ENCODE measurements around the gene RIMBP2. TPM values are rescaled to one million over a fixed set of nuclear protein-coding genes. Genes with fewer than 3 reads are reported as not detected.

RIMBP2 gene
- total RNA-seq, 1 donor from 2014 or later: 0.99 TPM

DNA sequence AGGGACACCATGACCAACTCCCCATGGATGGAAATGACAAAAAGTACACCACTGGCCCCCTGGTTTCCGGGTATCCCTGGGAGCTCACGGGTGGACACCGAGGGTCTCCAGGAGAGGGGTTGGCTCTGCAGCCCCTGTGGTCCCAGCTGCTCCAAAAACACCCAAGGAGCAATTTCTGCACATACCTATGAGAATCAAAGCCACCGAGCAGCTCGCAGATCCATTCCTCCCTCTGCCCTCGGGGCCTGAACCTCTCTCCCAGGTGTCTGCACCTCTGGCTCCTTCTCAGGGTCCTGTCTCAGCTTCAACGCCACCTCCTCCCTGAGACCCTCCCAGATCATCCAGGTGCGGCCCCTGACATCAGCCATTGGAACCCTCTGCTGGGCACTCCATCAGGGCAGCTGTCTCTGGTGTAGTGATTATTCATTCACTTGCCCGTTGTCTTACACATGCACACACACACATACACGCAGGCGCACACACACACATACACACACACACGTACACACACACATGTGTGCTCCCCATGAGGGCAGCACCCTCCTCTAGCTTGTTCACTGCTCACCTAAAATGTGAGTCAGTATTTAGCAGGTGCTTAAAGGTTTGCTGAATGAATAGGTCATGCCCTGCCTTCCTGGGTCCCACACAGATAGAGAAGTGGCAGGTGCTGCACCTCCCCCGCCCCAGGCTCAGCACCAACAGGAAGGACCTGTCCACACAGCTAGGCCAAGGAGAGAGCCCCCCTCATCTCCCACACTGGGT lies 5.9 kb downstream of the RIMBP2 start:
- no peak overlapping the region for H3K4me2 ChIP-seq
- Mint-ChIP-seq H3K9me3 (no peaks in the 10 kb centered on the region), H3K4me3 (no peak overlapping the region), H3K27ac (no peak overlapping the region), H3K4me1 (peaks cover 39% of the 10 kb centered on the region), H3K27me3 (ENCODE audit: insufficient read depth, low read depth) (peaks cover 26% of the 10 kb centered on the region), H3K36me3 (no peaks in the 10 kb centered on the region)
- H2AFZ ChIP-seq (replicated peaks): no peak overlapping the region
- no peak overlapping the region for H3K9ac ChIP-seq
- no peak overlapping the region for H3K4me3 ChIP-seq
- no peaks in the 10 kb centered on the region for H3K79me2 ChIP-seq (ENCODE audit: low read depth)
- peaks cover 43% of the 10 kb centered on the region for H3K27me3 ChIP-seq
- DNase-seq (ENCODE audit: low spot score): no peak
- no peaks in the 10 kb centered on the region for H3K9me3 ChIP-seq (ENCODE audit: low read depth)
- H3K27ac ChIP-seq: no peak overlapping the region
- H3K4me1 ChIP-seq: peaks cover 26% of the 10 kb centered on the region
- no peaks in the 10 kb centered on the region for H3F3A ChIP-seq (ENCODE audit: low read depth)
- H3K36me3 ChIP-seq: no peaks in the 10 kb centered on the region
- no peak for TF ChIP-seq EZH2phosphoT487 (IDR thresholded peaks at IDR 0.05)
- TF ChIP-seq EZH2 (IDR thresholded peaks at IDR 0.05): no peak
- TF ChIP-seq, protein P1, sequence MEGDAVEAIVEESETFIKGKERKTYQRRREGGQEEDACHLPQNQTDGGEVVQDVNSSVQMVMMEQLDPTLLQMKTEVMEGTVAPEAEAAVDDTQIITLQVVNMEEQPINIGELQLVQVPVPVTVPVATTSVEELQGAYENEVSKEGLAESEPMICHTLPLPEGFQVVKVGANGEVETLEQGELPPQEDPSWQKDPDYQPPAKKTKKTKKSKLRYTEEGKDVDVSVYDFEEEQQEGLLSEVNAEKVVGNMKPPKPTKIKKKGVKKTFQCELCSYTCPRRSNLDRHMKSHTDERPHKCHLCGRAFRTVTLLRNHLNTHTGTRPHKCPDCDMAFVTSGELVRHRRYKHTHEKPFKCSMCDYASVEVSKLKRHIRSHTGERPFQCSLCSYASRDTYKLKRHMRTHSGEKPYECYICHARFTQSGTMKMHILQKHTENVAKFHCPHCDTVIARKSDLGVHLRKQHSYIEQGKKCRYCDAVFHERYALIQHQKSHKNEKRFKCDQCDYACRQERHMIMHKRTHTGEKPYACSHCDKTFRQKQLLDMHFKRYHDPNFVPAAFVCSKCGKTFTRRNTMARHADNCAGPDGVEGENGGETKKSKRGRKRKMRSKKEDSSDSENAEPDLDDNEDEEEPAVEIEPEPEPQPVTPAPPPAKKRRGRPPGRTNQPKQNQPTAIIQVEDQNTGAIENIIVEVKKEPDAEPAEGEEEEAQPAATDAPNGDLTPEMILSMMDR (IDR thresholded peaks at IDR 0.05): no peak
- peaks cover 5% of the 10 kb centered on the region for H4K20me1 ChIP-seq (ENCODE audit: low read depth)

- Mint-ChIP-seq H3K4me1 (peaks cover 43% of the 10 kb centered on the region), H3K27ac (no peak overlapping the region), H3K4me3 (no peak overlapping the region), H3K27me3 (ENCODE audit: insufficient read depth, low read depth) (peaks cover 23% of the 10 kb centered on the region), H3K9me3 (no peaks in the 10 kb centered on the region), H3K36me3 (no peaks in the 10 kb centered on the region)
- Histone ChIP-seq H3K4me3 (no peak overlapping the region), H3K9me3 (ENCODE audit: low read depth) (no peaks in the 10 kb centered on the region), H3K4me1 (peaks cover 18% of the 10 kb centered on the region), H3K9ac (no peak overlapping the region), H4K20me1 (ENCODE audit: low read depth) (peaks cover 2% of the 10 kb centered on the region), H3K27me3 (peaks cover 35% of the 10 kb centered on the region), H3K4me2 (no peak overlapping the region), H3K36me3 (no peaks in the 10 kb centered on the region), H3K27ac (no peak overlapping the region), H3K79me2 (ENCODE audit: low read depth) (no peaks in the 10 kb centered on the region), H2AFZ (replicated peaks) (no peak overlapping the region), H3F3A (ENCODE audit: low read depth) (no peaks in the 10 kb centered on the region)
- DNase-seq (ENCODE audit: low spot score): no peak
- TF ChIP-seq, protein P1 (IDR thresholded peaks at IDR 0.05): no peak
- TF ChIP-seq EZH2phosphoT487 (IDR thresholded peaks at IDR 0.05): no peak
- no peak for TF ChIP-seq EZH2 (IDR thresholded peaks at IDR 0.05)
Measured at GRCh38 chr12:130709151-130709970, 6.7 kb downstream of the RIMBP2 start.

- no peaks in the 10 kb centered on the region for H4K20me1 ChIP-seq (ENCODE audit: low read depth)
- no peak overlapping the region for H3K4me3 ChIP-seq
- no peak overlapping the region for H3K27ac Mint-ChIP-seq
- H3K27me3 Mint-ChIP-seq (ENCODE audit: insufficient read depth, low read depth): peaks cover 21% of the 10 kb centered on the region
- H3K27ac ChIP-seq: no peak overlapping the region
- H3K4me3 Mint-ChIP-seq: no peak overlapping the region
- no peak overlapping the region for H2AFZ ChIP-seq (replicated peaks)
- H3K79me2 ChIP-seq (ENCODE audit: low read depth): no peaks in the 10 kb centered on the region
- peaks cover 42% of the 10 kb centered on the region for H3K4me1 Mint-ChIP-seq
- DNase-seq (ENCODE audit: low spot score): no peak
- no peak overlapping the region for H3K9ac ChIP-seq
- no peaks in the 10 kb centered on the region for H3F3A ChIP-seq (ENCODE audit: low read depth)
- no peaks in the 10 kb centered on the region for H3K36me3 Mint-ChIP-seq
- H3K4me1 ChIP-seq: peaks cover 14% of the 10 kb centered on the region
- H3K9me3 ChIP-seq (ENCODE audit: low read depth): no peaks in the 10 kb centered on the region
- no peaks in the 10 kb centered on the region for H3K36me3 ChIP-seq
- peaks cover 28% of the 10 kb centered on the region for H3K27me3 ChIP-seq
- H3K4me2 ChIP-seq: no peak overlapping the region
- H3K9me3 Mint-ChIP-seq: no peaks in the 10 kb centered on the region
- TF ChIP-seq, protein P1 (IDR thresholded peaks at IDR 0.05): no peak
- no peak for TF ChIP-seq EZH2 (IDR thresholded peaks at IDR 0.05)
- no peak for TF ChIP-seq EZH2phosphoT487 (IDR thresholded peaks at IDR 0.05)
Measured at GRCh38 chr12:130708648-130709047, 7.5 kb downstream of the RIMBP2 start.
